ENCODE measurements around the gene IQGAP2. TPM values are rescaled to one million over a fixed set of nuclear protein-coding genes. Genes with fewer than 3 reads are reported as not detected.

The IQGAP2 gene
- total and polyA plus RNA-seq, 2 donors (not counting 1 experiment from before 2014, with no cell fraction given): 8.1 to 15.0 TPM

DNA sequence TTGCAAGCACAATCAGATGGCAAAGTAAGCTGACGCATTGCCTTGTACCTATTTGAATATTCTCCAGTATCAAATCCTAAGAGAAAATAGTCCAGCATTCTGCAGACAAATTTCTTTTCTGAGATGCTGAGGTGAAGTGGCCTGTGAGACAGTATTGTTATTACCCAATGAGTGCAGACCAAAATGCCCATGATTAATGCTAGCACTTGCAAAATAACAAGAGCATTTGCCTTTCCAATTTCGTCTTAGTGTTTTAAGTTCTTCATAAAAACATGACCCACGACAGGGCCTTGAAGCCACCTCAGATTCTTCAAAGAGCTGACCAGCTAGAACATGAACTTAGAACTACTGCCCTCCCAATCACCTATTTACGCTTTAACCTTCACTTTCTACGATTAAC, 2.6 kb upstream of the IQGAP2 start:
- Histone ChIP-seq H4K20me1 (ENCODE audit: control insufficient read depth, insufficient read depth, low read length, poor library complexity, severe bottlenecking) (no peaks in the 10 kb centered on the region), H2AFZ (ENCODE audit: insufficient read depth, low read depth, low read length, poor library complexity, severe bottlenecking) (no peak overlapping the region), H3K4me2 (replicated peaks; ENCODE audit: low read depth, low read length, poor library complexity, severe bottlenecking) (no peak overlapping the region), H3K4me3 (ENCODE audit: control extremely low read depth in 1 of 5, extremely low read depth in 1 of 5, insufficient read depth in 1 of 5, low read depth in 2 of 5, low read length in 4 of 5) (no peak overlapping the region), H3K79me2 (ENCODE audit: control insufficient read depth, insufficient read depth, low read length) (no peaks in the 10 kb centered on the region), H3K9ac (ENCODE audit: low read length) (no peak overlapping the region), H3K9me3 (ENCODE audit: control extremely low read depth in 1 of 3, control insufficient read depth in 2 of 3, insufficient read depth in 1 of 3, low read length in 2 of 3) (no peaks in the 10 kb centered on the region), H3K4me1 (ENCODE audit: control insufficient read depth in 2 of 2, insufficient read depth in 2 of 2, low read length in 2 of 2) (peaks cover 23 to 37% of the 10 kb centered on the region in 2 donors), H3K27me3 (replicated peaks in 1 of 4; ENCODE audit: control extremely low read depth in 1 of 4, control insufficient read depth in 3 of 4, insufficient read depth in 4 of 4, low read length in 3 of 4) (peaks cover 0 to 4% (median 0%) of the 10 kb centered on the region in 4 experiments), H3K36me3 (replicated peaks in 1 of 2; ENCODE audit: control extremely low read depth in 1 of 2, control insufficient read depth in 1 of 2, extremely low read depth in 1 of 2, insufficient read depth in 2 of 2, low read length in 1 of 2) (no peaks in the 10 kb centered on the region), H3K27ac (ENCODE audit: low read length in 2 of 2) (no peak overlapping the region)
- no peak for TF ChIP-seq EZH2 (IDR thresholded peaks at IDR 0.05; ENCODE audit: borderline replicate concordance, insufficient read depth, low read depth, low read length, poor library complexity, severe bottlenecking)
- TF ChIP-seq, protein P1, sequence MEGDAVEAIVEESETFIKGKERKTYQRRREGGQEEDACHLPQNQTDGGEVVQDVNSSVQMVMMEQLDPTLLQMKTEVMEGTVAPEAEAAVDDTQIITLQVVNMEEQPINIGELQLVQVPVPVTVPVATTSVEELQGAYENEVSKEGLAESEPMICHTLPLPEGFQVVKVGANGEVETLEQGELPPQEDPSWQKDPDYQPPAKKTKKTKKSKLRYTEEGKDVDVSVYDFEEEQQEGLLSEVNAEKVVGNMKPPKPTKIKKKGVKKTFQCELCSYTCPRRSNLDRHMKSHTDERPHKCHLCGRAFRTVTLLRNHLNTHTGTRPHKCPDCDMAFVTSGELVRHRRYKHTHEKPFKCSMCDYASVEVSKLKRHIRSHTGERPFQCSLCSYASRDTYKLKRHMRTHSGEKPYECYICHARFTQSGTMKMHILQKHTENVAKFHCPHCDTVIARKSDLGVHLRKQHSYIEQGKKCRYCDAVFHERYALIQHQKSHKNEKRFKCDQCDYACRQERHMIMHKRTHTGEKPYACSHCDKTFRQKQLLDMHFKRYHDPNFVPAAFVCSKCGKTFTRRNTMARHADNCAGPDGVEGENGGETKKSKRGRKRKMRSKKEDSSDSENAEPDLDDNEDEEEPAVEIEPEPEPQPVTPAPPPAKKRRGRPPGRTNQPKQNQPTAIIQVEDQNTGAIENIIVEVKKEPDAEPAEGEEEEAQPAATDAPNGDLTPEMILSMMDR (IDR thresholded peaks at IDR 0.05): no peak
- Mint-ChIP-seq H3K27ac (no peak overlapping the region), H3K27me3 (peaks cover 10% of the 10 kb centered on the region), H3K9me3 (ENCODE audit: insufficient read depth) (no peaks in the 10 kb centered on the region), H3K4me3 (no peak overlapping the region), H3K4me1 (peaks cover 31% of the 10 kb centered on the region)
- intact Hi-C loops (cut with micrococcal nuclease): loop anchor here (5.0 to 10.0 kb wide), 5 partner anchors 63 to 1063 kb away; partner anchors contain the start of genes AGGF1, CERT1, HMGCR and POC5
- 93% methylated on average over 2 of the region's 5 CpGs for WGBS (ENCODE audit: insufficient coverage)
- ChIA-PET POLR2A (no interaction called here), CTCF (interaction anchor here (5.3 kb wide), 1 partner anchor 182 kb away, joined by 43 read pairs; no protein-coding TSS in a partner anchor)
- ATAC-seq (ENCODE audit: low read depth) (no peak), DNase-seq (no peak)

GRCh38 chr5:76401801-76402250, 1.3 kb upstream of the IQGAP2 start:
- no peak for TF ChIP-seq EZH2 (IDR thresholded peaks at IDR 0.05; ENCODE audit: borderline replicate concordance, insufficient read depth, low read depth, low read length, poor library complexity, severe bottlenecking)
- TF ChIP-seq, protein P1 (IDR thresholded peaks at IDR 0.05): no peak
- ATAC-seq (ENCODE audit: low read depth) (peak; percentile 35), DNase-seq (peak; percentile 78)
- Histone ChIP-seq H3K79me2 (ENCODE audit: control insufficient read depth, insufficient read depth, low read length) (no peaks in the 10 kb centered on the region), H3K27me3 (replicated peaks in 1 of 4; ENCODE audit: control extremely low read depth in 1 of 4, control insufficient read depth in 3 of 4, insufficient read depth in 4 of 4, low read length in 3 of 4) (peaks cover 0 to 4% (median 0%) of the 10 kb centered on the region in 4 experiments), H4K20me1 (ENCODE audit: control insufficient read depth, insufficient read depth, low read length, poor library complexity, severe bottlenecking) (no peaks in the 10 kb centered on the region), H2AFZ (ENCODE audit: insufficient read depth, low read depth, low read length, poor library complexity, severe bottlenecking) (peak overlapping the region; percentile 73), H3K9me3 (ENCODE audit: control extremely low read depth in 1 of 3, control insufficient read depth in 2 of 3, insufficient read depth in 1 of 3, low read length in 2 of 3) (no peaks in the 10 kb centered on the region), H3K9ac (ENCODE audit: low read length) (peak overlapping the region; percentile 79), H3K36me3 (replicated peaks in 1 of 2; ENCODE audit: control extremely low read depth in 1 of 2, control insufficient read depth in 1 of 2, extremely low read depth in 1 of 2, insufficient read depth in 2 of 2, low read length in 1 of 2) (no peaks in the 10 kb centered on the region), H3K27ac (ENCODE audit: low read length in 2 of 2) (peak overlapping the region; percentile 95 to 96), H3K4me1 (ENCODE audit: control insufficient read depth in 2 of 2, insufficient read depth in 2 of 2, low read length in 2 of 2) (peaks cover 23 to 41% of the 10 kb centered on the region in 2 donors), H3K4me2 (replicated peaks; ENCODE audit: low read depth, low read length, poor library complexity, severe bottlenecking) (peak overlapping the region; percentile 95), H3K4me3 (ENCODE audit: control extremely low read depth in 1 of 5, extremely low read depth in 1 of 5, insufficient read depth in 1 of 5, low read depth in 2 of 5, low read length in 4 of 5) (peak overlapping the region; percentile 61 to 77 (median 70))
- Mint-ChIP-seq H3K4me1 (peaks cover 43% of the 10 kb centered on the region), H3K27ac (peak overlapping the region; percentile 95), H3K27me3 (peaks cover 6% of the 10 kb centered on the region), H3K4me3 (peak overlapping the region; percentile 97), H3K9me3 (ENCODE audit: insufficient read depth) (no peaks in the 10 kb centered on the region)
- ChIA-PET POLR2A (interaction anchor here (1.1 kb wide), 1 partner anchor 145 kb away, joined by 3 read pairs; no protein-coding TSS in a partner anchor), CTCF (interaction anchor here (1.0 to 5.3 kb wide), 6 partner anchors 13 to 373 kb away, joined by 4 to 43 read pairs (median 4); no protein-coding TSS in a partner anchor)
- WGBS (ENCODE audit: insufficient coverage): 0% methylated on average over 10 of the region's 11 CpGs
- intact Hi-C loops (cut with micrococcal nuclease): loop anchor here (1.0 to 10.0 kb wide), 7 partner anchors 51 to 1065 kb away; partner anchors contain the start of genes AGGF1, CERT1, HMGCR and POC5
